NOMO-1 treated with DMSO at 0.1 percent for 48 hours (cell line): ENCODE measurements around the gene MAP2K4.

Experiments used
- DNase-seq: peaks from one replicate; lab custom pipeline; 2025; ENCODE audit not compliant: unreplicated experiment; lab: John Stamatoyannopoulos, UW

The MAP2K4 gene

DNA sequence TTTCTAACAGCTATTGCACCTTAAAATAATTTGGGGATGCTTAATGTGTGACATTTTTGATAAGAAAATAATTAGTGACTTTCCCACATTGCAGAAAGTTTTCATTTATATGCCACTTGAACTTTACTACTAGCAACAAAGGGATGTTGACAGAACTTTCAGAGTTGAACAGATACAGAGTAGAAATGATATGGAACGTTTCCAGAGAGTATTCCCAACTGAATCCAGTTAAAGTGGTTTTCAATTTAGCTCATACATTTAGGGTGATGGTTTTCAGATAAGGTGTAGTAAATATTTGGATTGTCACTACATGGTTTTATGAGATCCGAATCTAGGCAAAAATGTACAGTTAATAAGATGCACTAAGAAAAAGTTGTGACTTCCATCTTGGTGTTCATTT lies 17.3 kb downstream of the MAP2K4 start:
- DNase-seq = no peak

DNA sequence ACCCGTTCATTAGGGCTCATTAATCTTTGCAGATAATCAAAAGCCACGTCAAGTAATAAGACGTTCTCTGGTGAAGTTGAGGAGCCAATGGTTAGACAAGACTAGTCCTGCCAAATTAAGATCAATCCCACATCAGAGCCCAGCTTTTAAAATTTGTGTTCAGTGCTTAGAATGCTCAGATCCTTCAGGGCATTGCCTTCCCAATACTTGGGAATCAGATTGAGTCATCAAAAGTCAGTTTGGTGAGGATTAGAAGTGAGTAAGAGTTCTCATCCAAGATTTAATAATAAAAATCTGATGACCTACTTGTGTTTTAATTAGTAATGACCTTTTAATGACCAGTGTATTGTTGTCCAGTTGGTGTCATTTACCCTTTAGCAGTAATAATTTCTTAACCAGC lies 19.8 kb downstream of the MAP2K4 start:
- no peak for DNase-seq

DNA sequence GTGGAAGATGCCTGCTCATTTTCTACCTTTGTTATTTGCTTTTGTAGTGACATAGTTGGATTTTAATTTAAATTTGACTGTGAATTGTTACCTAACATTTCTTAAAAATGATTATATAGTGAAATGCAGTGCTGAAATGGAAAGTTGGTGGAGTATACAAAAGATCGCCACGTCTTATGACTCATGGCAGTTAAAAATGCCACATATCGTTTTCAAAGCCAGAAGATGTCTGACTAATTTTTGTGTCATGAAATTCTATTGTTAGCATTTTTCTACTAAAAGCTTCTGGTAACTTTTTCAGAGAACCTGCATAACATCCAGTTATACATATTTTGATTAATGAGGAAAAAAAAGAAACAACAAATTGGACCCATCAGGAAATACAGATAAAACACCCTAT lies 20.6 kb downstream of the MAP2K4 start:
- peak; percentile 2 for DNase-seq

DNA sequence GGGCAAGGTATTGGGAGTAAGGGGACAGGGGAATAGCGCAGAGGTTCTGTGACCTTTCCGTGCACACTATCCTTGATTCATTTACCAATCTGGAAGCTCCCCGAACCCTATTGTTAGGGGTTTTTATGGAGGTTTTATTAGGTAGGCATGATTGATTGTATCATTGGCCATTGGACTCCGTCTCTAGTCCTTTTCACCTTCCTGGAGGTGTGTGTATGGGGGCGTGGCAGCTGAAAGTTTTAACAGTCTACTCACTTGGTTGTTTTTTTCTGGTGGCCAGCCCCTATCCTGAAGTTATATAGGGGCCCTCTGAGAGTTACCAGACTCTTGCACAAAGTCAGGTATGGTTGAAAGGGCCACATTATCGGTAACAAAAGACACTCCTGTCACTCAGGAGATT lies 23.0 kb downstream of the MAP2K4 start:
- DNase-seq = no peak

DNA sequence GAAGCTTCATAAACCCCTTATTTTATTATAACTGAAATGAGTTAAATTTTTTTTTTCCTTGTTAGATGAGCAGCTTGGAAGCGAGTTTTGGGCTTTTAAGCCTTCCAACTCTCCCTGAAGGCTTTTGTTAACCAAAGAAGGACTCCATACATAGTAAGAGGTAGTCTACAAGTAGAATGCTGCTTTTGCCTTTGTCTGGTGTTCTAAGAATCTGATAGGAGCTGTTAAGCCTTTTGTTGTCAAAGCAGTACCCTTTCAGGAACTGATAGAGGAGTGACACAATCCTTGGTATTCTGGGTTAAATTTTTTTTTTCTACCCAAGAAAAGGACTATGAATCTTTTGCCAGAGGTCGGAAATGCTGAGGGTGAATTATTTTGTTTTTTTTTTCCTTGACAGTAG lies 26.1 kb downstream of the MAP2K4 start:
- no peak for DNase-seq

DNA sequence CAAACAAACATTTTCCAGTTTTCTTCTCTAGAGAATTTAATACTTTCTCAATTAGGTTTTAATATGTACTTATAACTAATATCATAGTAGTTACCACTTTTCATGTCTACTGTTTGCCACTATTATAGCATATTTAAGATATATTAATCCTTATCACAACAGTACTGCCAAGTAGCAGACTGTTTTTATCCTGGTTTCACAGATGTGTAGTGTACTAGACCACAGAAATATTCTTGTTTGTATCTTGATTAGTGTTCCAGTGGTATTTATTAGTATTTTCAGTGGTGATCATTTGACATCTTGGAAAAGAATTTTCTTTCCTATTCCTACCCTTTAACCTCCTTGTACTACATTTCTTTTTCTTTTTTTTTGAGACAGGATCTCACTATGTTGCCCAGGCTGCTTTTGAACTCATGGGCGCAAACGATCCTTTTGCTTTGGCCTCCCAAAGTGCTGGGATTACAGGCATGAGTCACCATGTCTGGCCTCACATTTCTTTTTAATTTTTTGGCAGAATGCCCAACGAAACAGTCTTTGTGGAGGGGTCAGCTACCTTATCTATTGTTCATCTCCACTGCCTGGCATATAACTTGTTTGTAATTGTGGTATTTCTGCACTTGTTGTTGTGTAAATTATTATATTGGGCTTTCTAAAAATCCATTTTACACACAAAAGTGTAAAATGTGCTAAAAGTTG lies 27.2 kb downstream of the MAP2K4 start:
- DNase-seq = no peak

DNA sequence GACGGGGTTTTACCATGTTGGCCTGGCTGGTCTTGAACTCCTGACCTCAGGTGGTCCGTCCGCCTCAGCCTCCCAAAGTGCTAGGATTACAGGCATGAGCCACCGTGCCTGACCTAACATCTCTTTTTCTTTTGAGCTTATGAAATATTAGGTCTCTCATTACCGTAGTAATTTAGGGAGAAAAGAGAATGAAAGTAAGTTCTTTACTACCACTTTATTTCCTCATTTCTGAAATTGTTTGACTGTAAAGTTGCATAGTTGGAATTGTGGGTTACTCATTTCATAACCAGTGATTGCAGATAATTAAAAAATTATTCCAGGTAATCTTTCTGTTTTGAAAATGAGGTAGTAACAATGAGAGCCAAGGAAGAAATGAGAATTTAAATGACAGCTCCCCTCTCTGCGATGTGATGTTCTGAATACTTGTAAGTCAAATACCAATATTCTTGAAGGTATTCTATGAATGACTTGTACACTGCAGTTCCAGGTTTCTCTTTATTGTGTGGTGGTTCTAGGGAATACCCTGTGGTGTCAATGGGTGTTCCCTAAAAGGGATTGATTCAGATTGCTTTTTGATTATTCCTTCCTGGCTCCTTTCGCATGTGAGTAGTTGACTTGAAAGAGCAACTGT lies 28.3 kb downstream of the MAP2K4 start:
- DNase-seq = peak; percentile 50

DNA sequence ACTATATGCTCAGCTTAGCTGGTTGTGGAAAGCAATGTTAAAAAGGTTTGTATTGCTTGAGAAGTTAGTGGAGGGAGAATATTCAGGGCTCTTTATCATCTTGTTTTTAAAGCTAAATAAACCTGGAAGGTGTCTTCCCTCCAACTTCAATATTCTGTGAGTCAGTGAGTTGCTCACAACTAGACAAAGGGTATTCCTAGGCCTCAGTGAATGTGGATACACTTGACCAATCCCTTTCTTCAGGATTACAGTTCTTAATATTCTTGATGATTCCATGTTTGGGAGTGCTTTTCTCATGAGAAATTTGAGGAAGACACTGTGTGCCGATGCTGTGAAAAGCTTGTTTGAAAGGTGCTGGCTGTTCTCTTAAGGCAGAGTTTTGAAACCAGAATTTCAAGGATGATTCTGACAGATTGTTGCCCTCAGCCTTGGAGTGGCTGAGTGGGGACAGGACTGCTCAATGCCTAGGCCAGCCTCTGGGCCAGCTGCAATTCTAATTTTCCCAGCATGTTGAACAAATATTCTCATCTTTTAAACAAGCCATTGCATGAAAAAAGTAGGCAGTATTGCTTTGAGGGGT lies 30.1 kb downstream of the MAP2K4 start:
- no peak for DNase-seq

DNA sequence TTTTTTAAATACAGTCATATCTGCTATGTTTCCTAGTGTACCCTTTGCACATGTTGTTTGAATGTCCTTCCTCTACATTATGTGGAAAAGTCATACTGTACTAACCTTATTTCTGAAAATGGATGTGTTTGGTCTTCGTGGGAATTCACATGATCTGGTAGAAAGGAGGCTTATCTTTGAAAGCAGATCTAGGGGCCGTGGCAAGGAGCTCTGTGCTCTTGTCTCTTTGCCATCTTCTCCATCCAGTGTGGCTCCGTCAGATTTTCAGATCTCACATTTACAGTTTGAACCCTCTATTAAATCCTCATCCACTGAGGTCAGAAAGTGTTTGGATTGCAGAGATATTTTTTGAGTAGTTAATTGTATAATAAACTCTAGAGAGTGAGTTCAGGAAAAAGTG lies 32.9 kb downstream of the MAP2K4 start:
- DNase-seq = no peak

DNA sequence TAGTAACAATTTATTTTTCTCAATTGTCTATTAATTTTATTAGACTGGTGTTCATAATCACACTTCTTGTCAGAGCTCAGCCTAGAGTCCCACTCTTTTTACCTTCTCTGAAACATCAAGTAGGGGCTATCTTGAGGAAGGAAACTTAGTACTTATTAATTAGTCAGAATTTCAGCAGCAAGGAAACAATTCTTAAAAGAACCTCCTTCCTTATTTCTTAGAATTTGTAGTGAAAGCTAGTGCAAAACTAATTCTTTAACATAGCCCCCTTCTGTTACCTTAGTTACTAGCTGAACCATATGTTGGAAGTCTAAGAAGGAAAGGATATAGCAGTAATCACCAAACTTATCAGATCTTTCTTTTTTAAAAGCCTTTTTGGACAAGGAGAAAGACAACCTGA lies 35.2 kb downstream of the MAP2K4 start:
- DNase-seq = no peak

DNA sequence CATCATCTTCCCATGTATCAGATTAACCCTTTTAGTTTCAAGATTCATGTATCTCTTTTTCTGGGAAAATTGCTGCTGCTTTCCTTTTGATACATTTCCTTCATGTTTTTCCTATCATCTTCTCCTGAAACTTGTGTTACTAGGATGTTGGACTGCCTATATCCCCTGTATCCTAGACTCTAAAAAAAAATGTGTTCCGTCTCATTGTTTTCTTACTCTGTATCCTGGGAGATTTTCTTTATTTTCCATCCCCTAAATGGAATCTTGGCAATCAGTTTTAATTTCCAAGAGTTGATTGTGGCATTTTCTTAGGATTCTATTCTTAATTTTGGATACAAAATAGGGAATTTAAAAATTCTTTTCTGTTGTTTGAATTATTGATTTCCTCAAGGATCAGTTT lies 36.8 kb downstream of the MAP2K4 start:
- DNase-seq = no peak

DNA sequence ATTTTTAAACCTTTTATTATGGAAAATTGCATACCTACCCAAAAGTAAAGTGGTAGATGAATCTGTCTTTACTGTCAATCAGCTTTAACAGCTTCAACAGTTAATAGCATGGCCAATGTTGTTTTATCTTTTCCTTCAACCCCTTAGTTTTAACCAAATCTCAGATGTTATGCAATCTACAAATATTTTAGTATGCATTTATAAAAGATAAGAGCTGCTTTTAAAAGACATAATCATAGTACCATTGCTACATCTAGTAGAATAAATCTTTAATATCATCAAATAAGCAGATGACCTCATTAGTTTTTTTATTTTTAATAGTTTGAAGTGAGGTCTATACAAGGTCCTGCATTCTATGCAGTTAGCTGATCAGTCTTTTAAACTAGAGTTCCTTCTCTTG lies 37.9 kb downstream of the MAP2K4 start:
- no peak for DNase-seq

DNA sequence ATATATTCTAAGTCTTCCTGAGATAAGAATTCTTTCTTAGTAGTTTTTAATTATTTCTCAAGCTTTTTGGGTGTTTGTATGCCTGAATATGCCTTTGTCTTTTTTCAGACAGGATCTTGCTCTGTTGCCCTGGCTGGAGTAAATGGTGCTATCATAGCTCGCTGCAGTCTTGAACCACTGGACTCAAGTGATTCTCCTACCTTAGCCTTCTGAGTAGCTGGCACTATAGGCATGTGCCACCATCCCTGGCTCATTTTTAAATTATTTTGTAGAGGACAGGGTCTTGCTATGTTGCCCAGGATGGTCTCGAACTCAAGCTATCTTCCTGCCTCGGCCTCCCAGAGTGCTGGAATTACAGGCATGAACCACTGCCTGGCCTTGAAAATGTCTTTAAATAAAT lies 41.6 kb downstream of the MAP2K4 start:
- no peak for DNase-seq

DNA sequence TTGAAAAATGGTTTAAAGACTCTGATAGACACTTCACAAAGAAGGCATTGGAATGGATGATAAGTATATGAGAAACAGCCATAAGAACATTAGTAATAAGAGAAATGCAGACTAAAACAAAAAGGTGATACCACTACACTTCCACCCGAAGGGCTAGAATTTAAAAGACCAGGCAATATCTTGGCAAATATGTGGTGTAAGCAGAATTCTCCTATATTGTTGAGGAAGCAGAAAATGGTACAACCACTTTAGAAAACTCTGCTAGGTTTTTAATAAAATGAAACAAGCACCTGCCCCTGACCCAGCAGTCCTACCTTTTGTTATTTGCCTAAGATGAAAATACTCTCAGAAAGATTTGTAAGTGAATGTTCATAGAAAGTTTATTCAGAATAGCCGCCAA lies 43.7 kb downstream of the MAP2K4 start:
- DNase-seq = no peak

DNA sequence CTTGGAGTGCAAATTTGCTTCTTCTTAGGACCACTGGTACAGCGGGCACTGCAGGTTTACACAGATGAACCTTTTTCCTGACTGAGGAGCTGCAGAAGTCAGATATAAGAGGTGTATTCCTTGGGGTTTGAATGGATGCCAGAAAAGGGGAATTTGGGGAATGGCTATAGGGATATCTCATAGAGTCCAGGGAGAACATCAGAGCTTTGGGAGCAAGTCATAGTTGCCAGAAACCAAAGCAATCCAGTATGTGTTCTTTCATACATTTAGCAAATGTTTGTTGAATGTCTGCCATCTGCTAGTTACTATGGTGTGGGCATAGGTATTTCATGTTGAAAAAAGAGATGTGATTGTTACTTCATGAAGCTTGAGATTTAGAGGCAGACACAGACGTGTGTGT lies 46.8 kb downstream of the MAP2K4 start:
- no peak for DNase-seq

DNA sequence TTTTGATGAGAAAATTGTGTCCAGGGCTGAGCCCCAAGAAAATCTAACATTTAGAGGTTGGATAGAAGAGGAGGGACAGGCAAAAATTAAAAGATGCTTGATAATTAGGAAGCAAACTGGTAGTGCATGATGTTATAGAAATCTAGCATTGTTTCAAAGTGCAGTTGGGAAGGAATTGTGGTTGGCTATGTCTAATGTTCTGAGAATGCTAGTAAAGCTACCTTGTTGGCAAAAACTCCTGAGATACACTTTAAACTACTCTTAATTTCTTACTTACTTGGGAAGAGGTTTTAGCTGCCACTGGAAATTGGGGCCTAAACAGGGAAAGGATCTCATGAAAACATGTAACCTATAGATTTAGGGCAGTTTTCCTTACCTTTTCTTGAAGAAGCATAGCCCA lies 48.3 kb downstream of the MAP2K4 start:
- DNase-seq = no peak

DNA sequence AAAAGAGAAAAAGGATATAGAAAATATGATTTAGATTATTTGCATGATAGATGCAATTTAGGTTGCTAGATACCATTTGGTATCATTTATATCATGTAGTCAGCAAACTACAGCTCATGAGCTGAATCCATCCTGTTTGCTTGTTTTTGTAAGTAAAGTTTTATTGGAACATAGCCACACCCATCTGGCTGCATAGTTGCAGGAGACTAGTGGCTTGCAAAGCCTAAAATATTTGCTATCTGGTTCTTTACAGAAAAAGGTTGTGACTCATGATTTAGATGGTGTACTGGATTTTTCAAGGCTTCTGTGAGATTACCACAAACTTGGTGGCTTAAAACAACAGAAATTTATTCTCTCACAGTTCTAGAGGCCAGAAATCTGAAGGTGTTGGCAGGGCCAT lies 49.9 kb downstream of the MAP2K4 start:
- no peak for DNase-seq

DNA sequence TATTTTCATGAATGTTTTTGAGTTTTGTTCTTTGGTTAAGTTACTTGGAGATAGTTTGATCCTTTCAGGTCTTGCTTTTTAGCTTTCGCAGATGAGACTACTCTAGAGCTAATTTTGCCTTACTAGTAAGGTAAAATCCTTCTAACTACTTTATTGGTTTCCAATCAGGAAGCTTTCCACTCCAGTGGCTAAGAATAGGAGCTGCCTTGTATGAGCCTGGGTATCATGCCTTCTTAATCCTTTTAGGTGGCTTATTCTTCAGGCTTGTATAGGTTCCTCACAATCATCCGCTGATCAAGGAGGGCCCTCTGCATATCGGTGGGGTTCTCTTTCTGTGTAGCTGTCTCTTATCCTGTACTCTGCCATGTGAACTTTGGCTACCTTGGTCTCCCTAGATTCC lies 53.7 kb downstream of the MAP2K4 start:
- no peak for DNase-seq

DNA sequence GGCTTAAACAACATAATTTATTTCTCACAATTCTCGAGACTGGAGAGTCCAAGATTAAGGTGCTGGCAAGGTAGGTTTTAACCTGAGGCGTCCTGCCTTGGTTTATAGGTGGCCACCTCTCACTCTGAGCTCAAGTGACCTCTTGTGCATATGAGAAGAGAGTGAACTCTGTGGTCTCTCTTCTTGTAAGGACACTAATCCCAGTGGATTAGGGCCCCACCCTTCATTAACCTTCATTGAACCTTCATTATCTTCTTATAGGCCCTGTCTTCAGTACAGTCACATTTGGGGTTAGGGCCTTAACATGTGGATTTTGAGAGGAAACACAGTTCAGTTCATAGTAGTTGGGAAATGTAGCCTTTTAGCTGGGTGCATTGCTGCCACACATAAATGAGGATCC lies 57.1 kb downstream of the MAP2K4 start:
- no peak for DNase-seq

DNA sequence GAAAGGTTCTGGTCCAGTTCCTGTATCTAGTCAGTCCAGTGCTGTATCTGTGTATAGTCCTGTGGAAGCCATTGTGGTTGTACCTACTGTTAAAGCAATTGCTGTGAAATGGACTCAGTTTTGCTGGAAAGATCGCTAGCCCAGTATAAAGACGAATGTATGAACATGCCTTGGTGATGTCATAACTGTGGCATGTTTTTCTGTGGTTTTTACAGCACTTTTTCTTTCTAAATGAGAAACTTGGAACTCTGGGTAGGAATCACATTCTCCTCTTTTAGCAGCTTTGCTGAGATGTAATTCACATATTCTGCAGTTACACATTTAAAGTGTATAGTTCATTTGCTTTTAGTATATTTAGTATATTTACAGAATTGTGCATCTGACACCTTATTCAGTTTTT lies 58.1 kb downstream of the MAP2K4 start:
- DNase-seq = no peak

DNA sequence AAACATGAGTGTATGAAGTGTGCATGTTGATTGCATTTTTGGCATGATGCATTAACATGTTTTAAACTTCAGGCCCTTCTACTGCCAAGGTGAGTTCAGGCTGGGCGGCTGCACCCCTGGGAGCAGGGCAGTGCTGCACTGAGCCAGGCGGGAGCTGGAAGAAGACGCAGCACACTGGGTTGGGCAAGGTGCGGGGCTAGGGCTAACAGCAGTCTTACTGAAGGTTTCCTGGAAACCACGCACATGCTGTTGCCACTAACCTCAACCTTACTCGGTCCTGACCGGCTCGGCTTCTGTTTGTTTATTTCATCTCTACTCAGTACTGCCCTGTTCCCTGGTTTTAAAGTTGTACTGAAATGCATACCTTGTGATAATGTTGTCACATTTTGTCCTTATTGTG lies 61.0 kb downstream of the MAP2K4 start:
- no peak for DNase-seq

DNA sequence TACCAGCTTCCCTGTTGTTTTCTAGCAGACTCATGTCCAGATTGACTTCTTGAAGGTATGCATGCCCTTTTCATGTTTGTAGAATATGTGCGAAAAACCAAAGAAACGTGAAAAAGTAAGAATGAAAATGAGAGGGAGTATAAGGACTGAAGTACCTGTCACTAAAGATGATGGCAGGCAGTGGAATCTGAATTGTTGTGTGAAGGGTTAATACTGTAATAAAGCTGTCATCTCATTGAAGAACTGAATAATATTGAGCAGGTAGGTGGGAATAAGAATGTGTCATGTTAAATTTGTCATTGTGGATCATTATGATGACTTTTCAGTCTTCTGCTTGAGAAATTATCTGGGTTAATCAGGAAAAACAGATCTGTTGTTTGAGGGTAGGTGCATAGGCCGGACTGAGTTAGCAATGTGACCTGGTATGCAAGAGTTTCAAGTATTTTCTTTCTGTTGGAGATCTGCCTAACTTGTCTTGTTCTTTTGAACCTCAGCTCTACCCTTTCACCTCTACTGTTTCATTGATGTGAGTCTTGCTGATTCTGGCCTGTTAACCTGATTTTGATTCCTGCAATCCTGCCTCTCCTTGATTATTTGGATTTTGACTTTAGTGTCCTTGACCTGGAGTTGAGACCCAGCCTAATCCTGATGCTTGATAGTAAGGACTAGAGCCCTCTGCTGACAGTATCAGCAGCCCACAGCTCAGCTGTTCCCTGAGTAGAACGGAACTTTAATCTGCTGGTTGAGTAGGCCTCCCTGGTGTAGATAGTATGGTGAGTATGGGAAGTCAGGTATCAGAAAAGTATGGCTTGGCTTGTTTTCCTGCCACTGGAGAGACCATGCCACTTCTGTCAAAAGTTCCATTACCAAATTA lies 64.6 kb downstream of the MAP2K4 start:
- DNase-seq = no peak
